ENCODE data around the gene ZFP36L1. TPM values are rescaled to one million over a fixed set of nuclear protein-coding genes. Genes with fewer than 3 reads are reported as not detected.
A peak's percentile ranks its signal among the peaks of the same experiment; 100 is the strongest.

ZFP36L1 gene
- polyA plus RNA-seq, 1 donor from 2014 or later = 0.48 TPM

GRCh38 chr14:68795597-68796417 lies 2.9 kb upstream of the ZFP36L1 start:
- TF ChIP-seq TAF1 (IDR thresholded peaks at IDR 0.05; ENCODE audit: low read depth) (no peak), SMC3 (conservative IDR thresholded peaks at IDR 0.05; ENCODE audit: poor library complexity) (peak; percentile 56), POLR2AphosphoS5 (IDR thresholded peaks at IDR 0.05) (no peak), EZH2 (IDR thresholded peaks at IDR 0.05; ENCODE audit: borderline replicate concordance, insufficient read depth, low read length, poor library complexity, severe bottlenecking) (peak; percentile 33), MXI1 (conservative IDR thresholded peaks at IDR 0.05; ENCODE audit: poor library complexity, severe bottlenecking) (peak; percentile 39), RAD21 (conservative IDR thresholded peaks at IDR 0.05) (peak; percentile 47), EP300 (conservative IDR thresholded peaks at IDR 0.05; ENCODE audit: poor library complexity, severe bottlenecking) (no peak)
- TF ChIP-seq, protein P1, sequence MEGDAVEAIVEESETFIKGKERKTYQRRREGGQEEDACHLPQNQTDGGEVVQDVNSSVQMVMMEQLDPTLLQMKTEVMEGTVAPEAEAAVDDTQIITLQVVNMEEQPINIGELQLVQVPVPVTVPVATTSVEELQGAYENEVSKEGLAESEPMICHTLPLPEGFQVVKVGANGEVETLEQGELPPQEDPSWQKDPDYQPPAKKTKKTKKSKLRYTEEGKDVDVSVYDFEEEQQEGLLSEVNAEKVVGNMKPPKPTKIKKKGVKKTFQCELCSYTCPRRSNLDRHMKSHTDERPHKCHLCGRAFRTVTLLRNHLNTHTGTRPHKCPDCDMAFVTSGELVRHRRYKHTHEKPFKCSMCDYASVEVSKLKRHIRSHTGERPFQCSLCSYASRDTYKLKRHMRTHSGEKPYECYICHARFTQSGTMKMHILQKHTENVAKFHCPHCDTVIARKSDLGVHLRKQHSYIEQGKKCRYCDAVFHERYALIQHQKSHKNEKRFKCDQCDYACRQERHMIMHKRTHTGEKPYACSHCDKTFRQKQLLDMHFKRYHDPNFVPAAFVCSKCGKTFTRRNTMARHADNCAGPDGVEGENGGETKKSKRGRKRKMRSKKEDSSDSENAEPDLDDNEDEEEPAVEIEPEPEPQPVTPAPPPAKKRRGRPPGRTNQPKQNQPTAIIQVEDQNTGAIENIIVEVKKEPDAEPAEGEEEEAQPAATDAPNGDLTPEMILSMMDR (IDR thresholded peaks at IDR 0.05; ENCODE audit: poor library complexity, severe bottlenecking) = peak; percentile 74
- TF ChIP-seq, protein P2, sequence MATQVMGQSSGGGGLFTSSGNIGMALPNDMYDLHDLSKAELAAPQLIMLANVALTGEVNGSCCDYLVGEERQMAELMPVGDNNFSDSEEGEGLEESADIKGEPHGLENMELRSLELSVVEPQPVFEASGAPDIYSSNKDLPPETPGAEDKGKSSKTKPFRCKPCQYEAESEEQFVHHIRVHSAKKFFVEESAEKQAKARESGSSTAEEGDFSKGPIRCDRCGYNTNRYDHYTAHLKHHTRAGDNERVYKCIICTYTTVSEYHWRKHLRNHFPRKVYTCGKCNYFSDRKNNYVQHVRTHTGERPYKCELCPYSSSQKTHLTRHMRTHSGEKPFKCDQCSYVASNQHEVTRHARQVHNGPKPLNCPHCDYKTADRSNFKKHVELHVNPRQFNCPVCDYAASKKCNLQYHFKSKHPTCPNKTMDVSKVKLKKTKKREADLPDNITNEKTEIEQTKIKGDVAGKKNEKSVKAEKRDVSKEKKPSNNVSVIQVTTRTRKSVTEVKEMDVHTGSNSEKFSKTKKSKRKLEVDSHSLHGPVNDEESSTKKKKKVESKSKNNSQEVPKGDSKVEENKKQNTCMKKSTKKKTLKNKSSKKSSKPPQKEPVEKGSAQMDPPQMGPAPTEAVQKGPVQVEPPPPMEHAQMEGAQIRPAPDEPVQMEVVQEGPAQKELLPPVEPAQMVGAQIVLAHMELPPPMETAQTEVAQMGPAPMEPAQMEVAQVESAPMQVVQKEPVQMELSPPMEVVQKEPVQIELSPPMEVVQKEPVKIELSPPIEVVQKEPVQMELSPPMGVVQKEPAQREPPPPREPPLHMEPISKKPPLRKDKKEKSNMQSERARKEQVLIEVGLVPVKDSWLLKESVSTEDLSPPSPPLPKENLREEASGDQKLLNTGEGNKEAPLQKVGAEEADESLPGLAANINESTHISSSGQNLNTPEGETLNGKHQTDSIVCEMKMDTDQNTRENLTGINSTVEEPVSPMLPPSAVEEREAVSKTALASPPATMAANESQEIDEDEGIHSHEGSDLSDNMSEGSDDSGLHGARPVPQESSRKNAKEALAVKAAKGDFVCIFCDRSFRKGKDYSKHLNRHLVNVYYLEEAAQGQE (IDR thresholded peaks at IDR 0.05; ENCODE audit: borderline replicate concordance) = no peak
- H3K9me2 ChIP-seq (ENCODE audit: insufficient read depth, low read length) = no peaks in the 10 kb centered on the region
- no peaks in the 10 kb centered on the region for H4K20me1 ChIP-seq (ENCODE audit: insufficient read depth)
- H3K4me3 ChIP-seq (ENCODE audit: low read length) = peak overlapping the region; percentile 72
- H3K36me3 ChIP-seq (ENCODE audit: insufficient read depth, low read length) = no peaks in the 10 kb centered on the region
- peaks cover 28% of the 10 kb centered on the region for H3K79me2 ChIP-seq (replicated peaks; ENCODE audit: insufficient read depth, low read length)
- no peaks in the 10 kb centered on the region for H3F3A ChIP-seq (ENCODE audit: insufficient read depth, low read length, poor library complexity, severe bottlenecking)
- H3K9ac ChIP-seq (ENCODE audit: low read length) = peak overlapping the region; percentile 41
- peaks cover 59% of the 10 kb centered on the region for H3K27me3 ChIP-seq (ENCODE audit: insufficient read depth, low read depth, low read length)
- H3K4me2 ChIP-seq (ENCODE audit: low read length) = peak overlapping the region; percentile 37
- H3K27ac ChIP-seq (ENCODE audit: low read length) = no peak overlapping the region
- H3K9me3 ChIP-seq (ENCODE audit: low read length) = no peaks in the 10 kb centered on the region
- H2AFZ ChIP-seq (ENCODE audit: low read depth, low read length) = no peak overlapping the region

DNA sequence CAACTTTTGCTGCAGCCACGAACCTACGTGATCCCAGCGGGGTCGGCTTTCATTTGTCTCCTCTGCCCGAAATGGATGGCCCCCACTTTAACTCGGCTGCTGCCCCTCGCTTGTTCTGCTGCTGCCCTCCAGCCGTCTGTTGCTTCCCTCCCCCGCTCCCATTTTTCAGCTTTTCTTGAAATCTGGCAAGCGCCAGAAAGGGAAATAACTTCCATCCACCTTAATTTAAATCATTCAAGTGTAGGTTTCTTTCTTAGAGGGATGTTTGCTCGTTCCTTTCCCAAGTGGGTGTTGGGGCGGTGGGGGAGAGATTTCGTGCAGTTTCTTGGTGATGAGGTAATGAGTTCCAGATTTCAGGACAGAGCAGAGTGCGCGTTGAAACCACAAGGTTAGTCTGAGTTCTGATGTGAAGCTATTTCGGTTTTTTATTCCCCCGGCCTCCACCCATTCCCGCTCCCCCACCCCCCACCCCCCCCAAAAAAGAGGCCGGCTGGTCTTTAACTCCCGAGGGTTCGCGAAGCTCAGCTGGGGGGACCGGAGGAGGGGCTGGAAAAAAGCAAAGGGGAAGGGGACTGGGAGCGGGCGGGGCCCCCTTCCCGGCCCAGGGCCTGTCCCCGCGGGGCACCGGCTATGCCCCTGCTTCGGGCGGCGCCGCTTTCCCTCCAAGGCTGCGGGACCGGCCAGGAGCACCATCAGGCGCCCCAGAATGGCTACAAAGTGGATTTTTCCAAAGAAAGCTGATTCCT lies 2.2 kb upstream of the ZFP36L1 start:
- H3K4me3 ChIP-seq (ENCODE audit: low read length) = peak overlapping the region; percentile 72
- H3K27ac ChIP-seq (ENCODE audit: low read length) = no peak overlapping the region
- H3K9ac ChIP-seq (ENCODE audit: low read length) = peak overlapping the region; percentile 41
- peaks cover 64% of the 10 kb centered on the region for H3K27me3 ChIP-seq (ENCODE audit: insufficient read depth, low read depth, low read length)
- no peaks in the 10 kb centered on the region for H3K9me3 ChIP-seq (ENCODE audit: low read length)
- no peaks in the 10 kb centered on the region for H3F3A ChIP-seq (ENCODE audit: insufficient read depth, low read length, poor library complexity, severe bottlenecking)
- H3K4me2 ChIP-seq (ENCODE audit: low read length) = peak overlapping the region; percentile 37
- H4K20me1 ChIP-seq (ENCODE audit: insufficient read depth) = no peaks in the 10 kb centered on the region
- no peak overlapping the region for H2AFZ ChIP-seq (ENCODE audit: low read depth, low read length)
- peaks cover 36% of the 10 kb centered on the region for H3K79me2 ChIP-seq (replicated peaks; ENCODE audit: insufficient read depth, low read length)
- TF ChIP-seq, protein P1 (IDR thresholded peaks at IDR 0.05; ENCODE audit: poor library complexity, severe bottlenecking) = no peak
- TF ChIP-seq RAD21 (conservative IDR thresholded peaks at IDR 0.05) (no peak), SMC3 (conservative IDR thresholded peaks at IDR 0.05; ENCODE audit: poor library complexity) (no peak), TAF1 (IDR thresholded peaks at IDR 0.05; ENCODE audit: low read depth) (no peak), EP300 (conservative IDR thresholded peaks at IDR 0.05; ENCODE audit: poor library complexity, severe bottlenecking) (no peak), EZH2 (IDR thresholded peaks at IDR 0.05; ENCODE audit: borderline replicate concordance, insufficient read depth, low read length, poor library complexity, severe bottlenecking) (no peak), POLR2AphosphoS5 (IDR thresholded peaks at IDR 0.05) (no peak), MXI1 (conservative IDR thresholded peaks at IDR 0.05; ENCODE audit: poor library complexity, severe bottlenecking) (no peak)
- TF ChIP-seq, protein P2 (IDR thresholded peaks at IDR 0.05; ENCODE audit: borderline replicate concordance) = no peak
- no peaks in the 10 kb centered on the region for H3K36me3 ChIP-seq (ENCODE audit: insufficient read depth, low read length)
- H3K9me2 ChIP-seq (ENCODE audit: insufficient read depth, low read length) = no peaks in the 10 kb centered on the region

Measured in neural cell (in vitro differentiated cells).